ENCODE results near the gene NGF. TPM values are rescaled to one million over a fixed set of nuclear protein-coding genes. Genes with fewer than 3 reads are reported as not detected.

The NGF gene
- total and polyA plus RNA-seq, 2 of the 4 experiments (the other 2 are of a cell fraction) = 12.5 to 21.7 TPM

GRCh38 chr1:115238336-115239147 lies 99.5 kb downstream of the NGF start:
- CTCF ChIA-PET = no interaction called here
- H3K27ac ChIP-seq (ENCODE audit: insufficient read depth, low read length) = no peak overlapping the region
- H2BK15ac ChIP-seq (ENCODE audit: low read depth, low read length) = peak overlapping the region; percentile 49
- TF ChIP-seq MXI1 (IDR thresholded peaks at IDR 0.05; ENCODE audit: borderline replicate concordance, low read depth, low read length) (no peak), MAFK (IDR thresholded peaks at IDR 0.05; ENCODE audit: low read depth, low read length) (no peak), CTCF (conservative IDR thresholded peaks at IDR 0.05; ENCODE audit: low read depth, low read length) (no peak), MAZ (IDR thresholded peaks at IDR 0.05; ENCODE audit: borderline replicate concordance, low read depth, low read length) (no peak), FOS (IDR thresholded peaks at IDR 0.05; ENCODE audit: low read depth, low read length) (no peak), POLR2A (IDR thresholded peaks at IDR 0.05; ENCODE audit: low read depth, low read length) (no peak), ELK1 (IDR thresholded peaks at IDR 0.05; ENCODE audit: borderline replicate concordance, low read depth, low read length) (no peak), BHLHE40 (IDR thresholded peaks at IDR 0.05; ENCODE audit: low read depth, low read length) (no peak), CEBPB (IDR thresholded peaks at IDR 0.05; ENCODE audit: low read depth, low read length) (no peak), RFX5 (IDR thresholded peaks at IDR 0.05; ENCODE audit: low read depth, low read length) (no peak), RCOR1 (IDR thresholded peaks at IDR 0.05; ENCODE audit: insufficient replicate concordance, low read length) (no peak), RAD21 (IDR thresholded peaks at IDR 0.05; ENCODE audit: low read length) (no peak), CHD1 (IDR thresholded peaks at IDR 0.05; ENCODE audit: low read depth, low read length) (no peak), NFE2L2 (IDR thresholded peaks at IDR 0.05; ENCODE audit: low read depth, low read length) (no peak)

More at GRCh38 chr1:115238336-115239147, 99.5 kb downstream of the NGF start:
- Histone ChIP-seq H4K5ac (ENCODE audit: low read depth, low read length) (no peak overlapping the region; the same call in 1 of the 2 replicates), H3K18ac (ENCODE audit: low read depth, low read length) (no peak overlapping the region; the same call in 1 of the 2 replicates), H4K8ac (ENCODE audit: low read depth in 2 of 2, low read length in 2 of 2) (peak overlapping the region in 1 of 2 experiments; percentile 69; a peak in 2 of 4 replicates), H4K91ac (ENCODE audit: insufficient read depth, low read depth, low read length) (peak overlapping the region; percentile 2; the same call in 1 of the 2 replicates), H3K4ac (ENCODE audit: low read depth, low read length) (peak overlapping the region; percentile 27; the same call in 1 of the 2 replicates), H3K27me3 (ENCODE audit: control insufficient read depth, insufficient read depth, low read length) (no peaks in the 10 kb centered on the region), H2AK9ac (replicated peaks; ENCODE audit: low read depth, low read length, poor library complexity) (no peak overlapping the region), H3K4me3 (ENCODE audit: insufficient read depth, low read depth, low read length) (no peak overlapping the region), H3K14ac (replicated peaks; ENCODE audit: low read depth, low read length) (0 out of 2 replicates have a peak overlapping the region, but pooled peaks have one; percentile 10), H3K9me1 (ENCODE audit: insufficient read depth, low read length) (peaks cover 2% of the 10 kb centered on the region; the same call in 1 of the 2 replicates), H3K9ac (ENCODE audit: low read depth, low read length) (no peak overlapping the region), H2BK5ac (ENCODE audit: low read depth, low read length, poor library complexity, severe bottlenecking) (peak overlapping the region; percentile 3), H2BK120ac (ENCODE audit: low read depth, low read length) (peak overlapping the region; percentile 68), H4K20me1 (ENCODE audit: insufficient read depth, low read length) (no peaks in the 10 kb centered on the region), H3K4me1 (ENCODE audit: control insufficient read depth, insufficient read depth, low read length) (peaks cover 6% of the 10 kb centered on the region), H3K9me3 (ENCODE audit: control insufficient read depth, insufficient read depth, low read length) (0 out of 2 replicates have a peak, but pooled peaks cover 2% of the 10 kb centered on the region), H3K79me1 (ENCODE audit: low read depth in 1 of 2, low read length in 2 of 2) (no peaks in the 10 kb centered on the region), H2AFZ (replicated peaks; ENCODE audit: low read length, poor library complexity) (no peak overlapping the region), H3K4me2 (ENCODE audit: low read depth, low read length) (no peak overlapping the region), H3K56ac (ENCODE audit: extremely low read depth, insufficient read depth, low read length) (no peak overlapping the region), H2AK5ac (ENCODE audit: low read depth, low read length) (peak overlapping the region; percentile 68; the same call in 1 of the 2 replicates), H2BK20ac (ENCODE audit: low read depth, low read length) (peak overlapping the region; percentile 72), H3K23ac (ENCODE audit: low read depth, low read length) (peak overlapping the region; percentile 53), H3K36me3 (ENCODE audit: control insufficient read depth, insufficient read depth, low read length) (no peaks in the 10 kb centered on the region)
- in situ Hi-C loops (cut with MboI; ENCODE audit: low sequenced_read_pairs) (no loop called here), dilution Hi-C loops (cut with HindIII; ENCODE audit: low sequenced_read_pairs, unreplicated experiment) (no loop called here), intact Hi-C loops (cut with micrococcal nuclease) (loop anchor here (5.0 kb wide), 2 partner anchors 46 to 96 kb away; no protein-coding TSS in a partner anchor)
- WGBS, 2 experiments (ENCODE audit: extremely low coverage in 2 of 2, insufficient read length in 1 of 2) = 100% methylated on average over 2 of the region's 5 CpGs; no CpG with 5 or more reads in 1 of the 2 experiments
- ATAC-seq (ENCODE audit: low read depth) = no peak
- POLR2A ChIA-PET (ENCODE audit: unreplicated experiment) = no interaction called here
- DNase-seq = no peak
- BruUV-seq (replicated peaks) = no TSS peak

Data from IMR-90 (cell line).